Keratinocyte (primary cell): ENCODE results near the gene TPSAB1. TPM values are rescaled to one million over a fixed set of nuclear protein-coding genes. Genes with fewer than 3 reads are reported as not detected.

ENCODE experiments used
- DNase-seq: peaks from one replicate; pipeline ENCODE4 v3.0.0-alpha.2; 2011; ENCODE audit warnings: low read depth, missing footprints, low spot score
- FAIRE-seq: peaks from 2 replicates; lab custom pipeline; 2011; peaks lifted over from hg19 to GRCh38; lab: Jason Lieb, UNC
- H2AFZ ChIP-seq: 2 replicates; pipeline ENCODE4 v1.6.0; 2012; ENCODE audit warnings: low read length, control low read depth, inconsistent platforms; ENCODE audit not compliant: control insufficient read depth
- H3K27ac ChIP-seq: 2 replicates; pipeline ENCODE4 v1.5.1; 2011; ENCODE audit warnings: low read length; ENCODE audit not compliant: control insufficient read depth, insufficient read depth
- H3K27me3 ChIP-seq: 3 replicates; pipeline ENCODE4 v1.6.0; 2011; ENCODE audit warnings: low read length; ENCODE audit not compliant: control insufficient read depth, insufficient read depth; ENCODE audit errors: extremely low read depth
- H3K36me3 ChIP-seq, 2 experiments: 2 replicates in 1 of 2; 3 replicates in 1 of 2; pipeline ENCODE4 v1.5.1; 2011; ENCODE audit warnings: low read length in 2 of 2, mild to moderate bottlenecking in 1 of 2; ENCODE audit not compliant: control insufficient read depth in 2 of 2, insufficient read depth in 2 of 2; ENCODE audit errors: extremely low read depth in 1 of 2
- H3K4me1 ChIP-seq: 3 replicates; pipeline ENCODE4 v1.5.1; 2011; ENCODE audit warnings: low read length; ENCODE audit not compliant: control insufficient read depth, insufficient read depth; ENCODE audit errors: extremely low read depth
- H3K4me2 ChIP-seq: 3 replicates; pipeline ENCODE4 v1.6.0; 2011; ENCODE audit warnings: low read depth, low read length; ENCODE audit not compliant: control insufficient read depth, insufficient read depth; ENCODE audit errors: extremely low read depth
- H3K4me3 ChIP-seq, 3 experiments: fragments of 200-600 bp in 1 of 3; sonication (generic) in 1 of 3; 2 replicates in 2 of 3; 3 replicates in 1 of 3; pipeline ENCODE4 v1.5.1; 2011 to 2016; ENCODE audit warnings: low read length in 3 of 3, mild to moderate bottlenecking in 3 of 3, control low read depth in 2 of 3, inconsistent platforms in 1 of 3, low read depth in 1 of 3, mixed read lengths in 1 of 3, mixed run types in 1 of 3, moderate library complexity in 1 of 3; ENCODE audit not compliant: control insufficient read depth in 2 of 3, insufficient read depth in 2 of 3; ENCODE audit errors: extremely low read depth in 1 of 3
- H3K79me2 ChIP-seq: 2 replicates; pipeline ENCODE4 v1.6.0; 2012; ENCODE audit warnings: low read length; ENCODE audit not compliant: control insufficient read depth, insufficient read depth
- H3K9ac ChIP-seq: 3 replicates; pipeline ENCODE4 v1.6.0; 2011; ENCODE audit warnings: low read length; ENCODE audit not compliant: control insufficient read depth, insufficient read depth; ENCODE audit errors: extremely low read depth
- H3K9me1 ChIP-seq: 3 replicates; pipeline ENCODE4 v1.6.0; 2011; ENCODE audit warnings: low read length; ENCODE audit not compliant: control insufficient read depth, insufficient read depth; ENCODE audit errors: extremely low read depth
- H3K9me3 ChIP-seq: 2 replicates; pipeline ENCODE4 v1.5.1; 2012; ENCODE audit warnings: low read depth, low read length; ENCODE audit not compliant: control insufficient read depth
- H4K20me1 ChIP-seq: 3 replicates; pipeline ENCODE4 v1.6.0; 2011; ENCODE audit warnings: low read length; ENCODE audit not compliant: control insufficient read depth, insufficient read depth; ENCODE audit errors: extremely low read depth
- CTCF ChIP-seq, 3 experiments: IDR thresholded peaks in 1 of 3; conservative IDR thresholded peaks in 1 of 3; optimal IDR thresholded peaks in 1 of 3; 2 replicates in 2 of 3; 3 replicates in 1 of 3; pipeline versions ENCODE3 to v1.5.1; 2011; ENCODE audit warnings: low read length in 3 of 3, mild to moderate bottlenecking in 3 of 3, moderate library complexity in 2 of 3, control low read depth in 1 of 3, inconsistent platforms in 1 of 3; ENCODE audit not compliant: insufficient read depth in 2 of 3; ENCODE audit errors: extremely low read depth in 1 of 3
- EZH2 ChIP-seq: IDR thresholded peaks from one replicate; pipeline ENCODE4 v1.6.1; 2012; ENCODE audit warnings: inconsistent platforms, mild to moderate bottlenecking, low read length, moderate library complexity
- dilution Hi-C: fragments of 300-500 bp; cut with MboI; formaldehyde crosslinking; loops from one replicate; pipeline ENCODE4 v1.7.0; 2020; ENCODE audit warnings: low sequenced_read_pairs; ENCODE audit not compliant: extremely low pct_ligation_motif_present
- polyA plus RNA-seq, 5 experiments: library from polyadenylated mRNA; depleted of rRNA in 3 of 5; stranded (reverse) in 3 of 5; stranded (forward) in 1 of 5; unstranded in 1 of 5; fragments of >200 nt; gene quantifications; 1 replicate in 1 of 5; 2 replicates in 3 of 5; 3 replicates in 1 of 5; pipeline versions ENCODE4 v1.2.1 to v1.2.3, GENCODE V29; 2011 to 2012; ENCODE audit warnings: missing spikeins in 2 of 5, low read depth in 1 of 5, low replicate concordance in 1 of 5

The TPSAB1 gene
- polyA plus RNA-seq, 1 donor (not counting 4 experiments of a cell fraction or from before 2014, with no cell fraction given), result not detected

DNA sequence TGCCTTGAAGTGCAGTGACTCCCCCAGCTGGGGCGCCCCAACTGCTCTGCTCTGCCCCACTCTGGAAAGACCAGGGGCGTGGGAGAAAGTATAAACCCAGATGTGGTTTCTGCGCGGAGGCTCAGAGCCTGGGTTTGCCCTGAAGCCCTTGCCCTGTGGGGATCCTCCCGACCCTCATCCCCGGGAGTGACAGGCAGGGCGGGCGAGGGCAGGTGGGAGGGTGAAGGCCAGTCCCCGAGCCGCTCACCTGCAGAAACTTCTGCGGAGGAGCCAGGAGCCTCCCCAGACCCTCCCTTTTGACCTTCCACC is 19.2 kb downstream of the TPSAB1 start:
- Histone ChIP-seq H4K20me1 (no peaks in the 10 kb centered on the region), H3K9me3 (peaks cover 1% of the 10 kb centered on the region), H3K9ac (no peak overlapping the region), H3K4me1 (no peaks in the 10 kb centered on the region), H3K27ac (no peak overlapping the region), H3K4me2 (no peak overlapping the region), H2AFZ (no peak overlapping the region), H3K27me3 (peaks cover 47% of the 10 kb centered on the region), H3K79me2 (no peaks in the 10 kb centered on the region), H3K9me1 (no peaks in the 10 kb centered on the region), H3K4me3 (no peak overlapping the region), H3K36me3 (no peaks in the 10 kb centered on the region)
- TF ChIP-seq CTCF (optimal IDR thresholded peaks at IDR 0.05 in 1 of 3, IDR thresholded peaks at IDR 0.05 in 1 of 3, conservative IDR thresholded peaks at IDR 0.05 in 1 of 3; ENCODE audit: extremely low read depth in 1 of 3, insufficient read depth in 2 of 3, low read length in 3 of 3), result no peak
- TF ChIP-seq EZH2, result no peak
- DNase-seq (no peak), FAIRE-seq (no peak)
- dilution Hi-C loops, result no loop called here

DNA sequence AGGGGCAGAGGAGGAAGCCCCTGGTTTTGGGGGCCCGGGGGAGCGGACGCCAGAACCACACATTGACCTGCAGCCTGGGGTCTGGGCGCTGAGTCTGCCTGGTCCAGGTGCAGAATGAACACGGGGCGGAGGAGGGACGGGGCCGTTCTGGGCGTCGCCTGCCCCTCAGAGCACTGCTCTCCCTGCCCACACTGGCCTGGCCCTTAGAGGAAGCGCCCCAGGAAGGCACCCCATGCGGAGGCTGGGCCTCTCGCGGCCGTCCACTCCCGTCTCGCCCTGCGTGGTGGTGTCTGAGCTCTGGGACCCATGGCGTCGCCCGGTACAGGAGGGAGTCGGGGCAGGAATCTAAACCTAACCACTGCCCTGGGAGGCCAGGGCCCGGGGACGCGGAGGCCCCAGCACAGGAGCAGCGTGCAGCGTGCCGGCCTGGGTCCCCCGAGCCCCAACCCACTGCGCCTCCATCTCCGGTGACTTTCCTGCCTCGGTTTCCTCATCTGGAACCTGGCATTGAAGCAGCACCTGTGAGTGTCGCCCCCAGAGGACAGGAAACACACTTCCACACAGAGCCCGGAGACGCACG is 19.7 kb downstream of the TPSAB1 start:
- H3K9me1 ChIP-seq, result no peaks in the 10 kb centered on the region
- no peak overlapping the region for H3K4me3 ChIP-seq
- H3K36me3 ChIP-seq, result no peaks in the 10 kb centered on the region
- H3K4me2 ChIP-seq, result no peak overlapping the region
- peaks cover 47% of the 10 kb centered on the region for H3K27me3 ChIP-seq
- no peak for TF ChIP-seq CTCF (optimal IDR thresholded peaks at IDR 0.05 in 1 of 3, IDR thresholded peaks at IDR 0.05 in 1 of 3, conservative IDR thresholded peaks at IDR 0.05 in 1 of 3; ENCODE audit: extremely low read depth in 1 of 3, insufficient read depth in 2 of 3, low read length in 3 of 3)
- TF ChIP-seq EZH2, result no peak
- no peaks in the 10 kb centered on the region for H4K20me1 ChIP-seq
- no peak overlapping the region for H3K9ac ChIP-seq
- no peak overlapping the region for H2AFZ ChIP-seq
- no peak overlapping the region for H3K27ac ChIP-seq
- peaks cover 2% of the 10 kb centered on the region for H3K9me3 ChIP-seq
- no peaks in the 10 kb centered on the region for H3K79me2 ChIP-seq
- H3K4me1 ChIP-seq, result no peaks in the 10 kb centered on the region
- dilution Hi-C loops, result no loop called here
- FAIRE-seq (no peak), DNase-seq (no peak)
